HCT116 (cell line): Measurements from ENCODE around the gene AKAP12. TPM values are rescaled to one million over a fixed set of nuclear protein-coding genes. Genes with fewer than 3 reads are reported as not detected.

Source experiments
- ATAC-seq: fragments of 200-7000 bp; cut with Tn5 transposase; 2 replicates; pipeline ENCODE4 v1.9.1; 2020; ENCODE audit warnings: mild to moderate bottlenecking, moderate library complexity
- BruUV-seq: library from RNA; stranded (reverse); fragments of 400-500 nt; replicated peaks from 2 replicates; lab custom pipeline; 2021; lab: Mats Ljungman, UMichigan
- CTCF ChIA-PET: fragments of 300-600 bp; sonication (Branson Sonifier 250); formaldehyde crosslinking; loops from one replicate; lab custom pipeline; 2021; ENCODE audit warnings: antibody characterized with exemption; lab: Charles Lee
- POLR2A ChIA-PET: fragments of 300-600, 350-600 bp; sonication (Branson Sonifier 250); formaldehyde crosslinking; loops from one replicate; lab custom pipeline; 2021; ENCODE audit warnings: antibody characterized with exemption; lab: Charles Lee
- RAD21 ChIA-PET, 2 experiments: fragments of 300-600 bp; sonication (Branson Sonifier 250); formaldehyde crosslinking; loops; one replicate each; lab custom pipeline; 2023; ENCODE audit warnings: low total read pairs in 2 of 2; ENCODE audit not compliant: uncharacterized antibody in 2 of 2, unreplicated experiment in 2 of 2, low non-redundant PET in 1 of 2; lab: Charles Lee
- DNase-seq: peaks from one replicate; pipeline ENCODE4 v3.0.0-alpha.2; 2010; ENCODE audit warnings: low read depth, low spot score
- H2AFZ ChIP-seq: fragments of 200-600 bp; shearing (Covaris generic), sonication (generic); 2 replicates; pipeline ENCODE4 v1.6.1; 2017; ENCODE audit warnings: low read depth, mixed run types, mixed read lengths, antibody characterized with exemption, low read length; ENCODE audit not compliant: poor library complexity, severe bottlenecking
- H3K27ac ChIP-seq: 2 replicates; pipeline ENCODE4 v1.5.1; 2012; ENCODE audit warnings: low read depth, low read length
- H3K27me3 ChIP-seq: fragments of 200-600 bp; sonication (generic); 2 replicates; pipeline ENCODE4 v1.6.1; 2016; ENCODE audit warnings: mixed run types, low read length, mixed read lengths; ENCODE audit not compliant: insufficient read depth
- H3K36me3 ChIP-seq, 2 experiments: fragments of 200-500 bp in 1 of 2; fragments of 200-600 bp in 1 of 2; sonication (Bioruptor generic) in 1 of 2; sonication (generic) in 1 of 2; 2 replicates each; pipeline versions ENCODE4 v1.5.1 to v1.6.1; 2014 to 2016; ENCODE audit warnings: low read length in 2 of 2, inconsistent platforms in 1 of 2, mixed read lengths in 1 of 2, mixed run types in 1 of 2; ENCODE audit not compliant: insufficient read depth in 2 of 2, control insufficient read depth in 1 of 2
- H3K4me1 ChIP-seq, 2 experiments: fragments of 200-600 bp in 1 of 2; sonication (generic) in 1 of 2; 2 replicates each; pipeline versions ENCODE4 v1.5.1 to v1.6.1; 2012 to 2017; ENCODE audit warnings: low read length in 2 of 2, inconsistent platforms in 1 of 2, mild to moderate bottlenecking in 1 of 2, mixed read lengths in 1 of 2, mixed run types in 1 of 2, moderate library complexity in 1 of 2; ENCODE audit not compliant: insufficient read depth in 2 of 2, control insufficient read depth in 1 of 2
- H3K4me2 ChIP-seq: fragments of 200-600 bp; sonication (generic); 2 replicates; pipeline ENCODE4 v1.6.1; 2017; ENCODE audit warnings: mixed run types, low read length, mixed read lengths
- H3K4me3 ChIP-seq, 2 experiments: fragments of 200-600 bp in 1 of 2; sonication (generic) in 1 of 2; replicated peaks in 1 of 2; 2 replicates each; pipeline ENCODE4 v1.5.1; 2011 to 2016; ENCODE audit warnings: low read length in 2 of 2, control low read depth in 1 of 2, low read depth in 1 of 2, mild to moderate bottlenecking in 1 of 2, mixed read lengths in 1 of 2, mixed run types in 1 of 2
- H3K79me2 ChIP-seq: fragments of 200-600 bp; sonication (generic); 2 replicates; pipeline ENCODE4 v1.6.1; 2017; ENCODE audit warnings: mild to moderate bottlenecking, mixed run types, low read length, moderate library complexity, mixed read lengths; ENCODE audit not compliant: insufficient read depth
- H3K9ac ChIP-seq: fragments of 200-600 bp; sonication (generic); 2 replicates; pipeline ENCODE4 v1.6.1; 2016; ENCODE audit warnings: low read length, mixed read lengths
- H3K9me2 ChIP-seq: fragments of 200-600 bp; sonication (generic), shearing (Covaris generic); 2 replicates; pipeline ENCODE4 v1.6.1; 2017; ENCODE audit warnings: mixed run types, mild to moderate bottlenecking, moderate library complexity; ENCODE audit not compliant: insufficient read depth
- H3K9me3 ChIP-seq, 2 experiments: fragments of 200-500 bp in 1 of 2; fragments of 200-600 bp in 1 of 2; sonication (Bioruptor generic) in 1 of 2; sonication (generic) in 1 of 2; 2 replicates each; pipeline ENCODE4 v1.6.1; 2014 to 2017; ENCODE audit warnings: low read length in 2 of 2, mixed read lengths in 2 of 2, inconsistent platforms in 1 of 2, low read depth in 1 of 2, mild to moderate bottlenecking in 1 of 2, mixed run types in 1 of 2, moderate library complexity in 1 of 2; ENCODE audit not compliant: control insufficient read depth in 1 of 2, insufficient read depth in 1 of 2
- H4K20me1 ChIP-seq: fragments of 200-600 bp; sonication (generic), shearing (Covaris generic); 2 replicates; pipeline ENCODE4 v1.6.1; 2017; ENCODE audit warnings: mixed run types, mild to moderate bottlenecking, moderate library complexity; ENCODE audit not compliant: insufficient read depth
- CEBPB ChIP-seq: IDR thresholded peaks from 2 replicates; pipeline ENCODE4 v1.6.1; 2012; ENCODE audit warnings: low read depth
- ELF1 ChIP-seq: IDR thresholded peaks from 2 replicates; pipeline ENCODE4 v1.6.1; 2012; ENCODE audit warnings: low read depth, borderline replicate concordance
- FOSL1 ChIP-seq: IDR thresholded peaks from 2 replicates; pipeline ENCODE4 v1.6.1; 2012; ENCODE audit warnings: low read depth
- JUND ChIP-seq: IDR thresholded peaks from 2 replicates; pipeline ENCODE4 v1.6.1; 2012
- POLR2AphosphoS5 ChIP-seq: IDR thresholded peaks from 2 replicates; pipeline ENCODE4 v1.6.1; 2011; ENCODE audit warnings: mild to moderate bottlenecking, low read depth, low read length, moderate library complexity
- RAD21 ChIP-seq: IDR thresholded peaks from 2 replicates; pipeline ENCODE4 v1.6.1; 2012; ENCODE audit warnings: low read depth, mild to moderate bottlenecking
- SIN3A ChIP-seq: IDR thresholded peaks from 2 replicates; pipeline ENCODE4 v1.6.1; 2012; ENCODE audit warnings: low read depth
- YY1 ChIP-seq: IDR thresholded peaks from 2 replicates; pipeline ENCODE4 v1.6.1; 2011; ENCODE audit warnings: low read length, low read depth, moderate library complexity, mild to moderate bottlenecking; ENCODE audit not compliant: insufficient replicate concordance; ENCODE audit errors: extremely low read depth
- ZFX ChIP-seq: fragments of 450-650 bp; IDR thresholded peaks from 2 replicates; pipeline ENCODE4 v1.6.1; 2017
- intact Hi-C: fragments of 100-400 bp; cut with micrococcal nuclease; formaldehyde crosslinking; loops from 2 replicates; pipeline ENCODE4 v1.10.0; 2022
- total RNA-seq: library from RNA; stranded (reverse); gene quantifications from one replicate; pipeline ENCODE4 v1.2.1, GENCODE V29; 2021; ENCODE audit not compliant: unreplicated experiment
- TF ChIP-seq, protein P1 (sequence below): IDR thresholded peaks from 2 replicates; pipeline ENCODE4 v1.6.1; 2012; ENCODE audit warnings: low read depth

AKAP12 gene
- total RNA-seq, 1 experiment from 2014 or later: 1,220 TPM

- Histone ChIP-seq H3K9me2 (no peaks in the 10 kb centered on the region), H3K27me3 (no peaks in the 10 kb centered on the region), H3K4me2 (no peak overlapping the region), H3K9me3 (no peaks in the 10 kb centered on the region), H3K4me3 (no peak overlapping the region), H4K20me1 (peaks cover 4% of the 10 kb centered on the region; the same call in 1 of the 2 replicates), H3K9ac (no peak overlapping the region), H3K27ac (no peak overlapping the region), H3K79me2 (peaks cover 98% of the 10 kb centered on the region), H3K36me3 (peaks cover 0 to under 1% of the 10 kb centered on the region in 2 experiments; a peak in 1 of 4 replicates), H2AFZ (no peak overlapping the region), H3K4me1 (peaks cover 0 to 4% of the 10 kb centered on the region in 2 experiments; a peak in 1 of 4 replicates)
- TF ChIP-seq, protein P1, sequence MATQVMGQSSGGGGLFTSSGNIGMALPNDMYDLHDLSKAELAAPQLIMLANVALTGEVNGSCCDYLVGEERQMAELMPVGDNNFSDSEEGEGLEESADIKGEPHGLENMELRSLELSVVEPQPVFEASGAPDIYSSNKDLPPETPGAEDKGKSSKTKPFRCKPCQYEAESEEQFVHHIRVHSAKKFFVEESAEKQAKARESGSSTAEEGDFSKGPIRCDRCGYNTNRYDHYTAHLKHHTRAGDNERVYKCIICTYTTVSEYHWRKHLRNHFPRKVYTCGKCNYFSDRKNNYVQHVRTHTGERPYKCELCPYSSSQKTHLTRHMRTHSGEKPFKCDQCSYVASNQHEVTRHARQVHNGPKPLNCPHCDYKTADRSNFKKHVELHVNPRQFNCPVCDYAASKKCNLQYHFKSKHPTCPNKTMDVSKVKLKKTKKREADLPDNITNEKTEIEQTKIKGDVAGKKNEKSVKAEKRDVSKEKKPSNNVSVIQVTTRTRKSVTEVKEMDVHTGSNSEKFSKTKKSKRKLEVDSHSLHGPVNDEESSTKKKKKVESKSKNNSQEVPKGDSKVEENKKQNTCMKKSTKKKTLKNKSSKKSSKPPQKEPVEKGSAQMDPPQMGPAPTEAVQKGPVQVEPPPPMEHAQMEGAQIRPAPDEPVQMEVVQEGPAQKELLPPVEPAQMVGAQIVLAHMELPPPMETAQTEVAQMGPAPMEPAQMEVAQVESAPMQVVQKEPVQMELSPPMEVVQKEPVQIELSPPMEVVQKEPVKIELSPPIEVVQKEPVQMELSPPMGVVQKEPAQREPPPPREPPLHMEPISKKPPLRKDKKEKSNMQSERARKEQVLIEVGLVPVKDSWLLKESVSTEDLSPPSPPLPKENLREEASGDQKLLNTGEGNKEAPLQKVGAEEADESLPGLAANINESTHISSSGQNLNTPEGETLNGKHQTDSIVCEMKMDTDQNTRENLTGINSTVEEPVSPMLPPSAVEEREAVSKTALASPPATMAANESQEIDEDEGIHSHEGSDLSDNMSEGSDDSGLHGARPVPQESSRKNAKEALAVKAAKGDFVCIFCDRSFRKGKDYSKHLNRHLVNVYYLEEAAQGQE: no peak
- TF ChIP-seq ELF1 (no peak), FOSL1 (0 out of 2 replicates have a peak, but pooled peaks have one; percentile 11)
- DNase-seq: no peak
- no TSS peak for BruUV-seq
- CTCF ChIA-PET: no interaction called here
- POLR2A ChIA-PET: no interaction called here
- intact Hi-C loops: no loop called here
- ATAC-seq: no peak
- RAD21 ChIA-PET: no interaction called here
Measured at GRCh38 chr6:151300267-151300991, 60.7 kb downstream of the AKAP12 start.

- CTCF ChIA-PET: no interaction called here
- no peak overlapping the region for H2AFZ ChIP-seq
- no peak for ATAC-seq
Measured at GRCh38 chr6:151301547-151301946, 61.8 kb downstream of the AKAP12 start.

More at GRCh38 chr6:151301547-151301946, 61.8 kb downstream of the AKAP12 start:
- RAD21 ChIA-PET: no interaction called here
- H3K9me3 ChIP-seq: no peaks in the 10 kb centered on the region
- H3K4me1 ChIP-seq: peaks cover 2 to 10% of the 10 kb centered on the region in 2 experiments; a peak in 1 of 4 replicates
- H4K20me1 ChIP-seq: peaks cover 4% of the 10 kb centered on the region; the same call in 1 of the 2 replicates
- peaks cover 0 to 8% of the 10 kb centered on the region in 2 experiments; a peak in 2 of 4 replicates for H3K36me3 ChIP-seq
- H3K27me3 ChIP-seq: no peaks in the 10 kb centered on the region
- POLR2A ChIA-PET: no interaction called here
- H3K4me2 ChIP-seq: no peak overlapping the region
- no TSS peak for BruUV-seq
- no peak overlapping the region for H3K9ac ChIP-seq
- DNase-seq: no peak
- H3K79me2 ChIP-seq: peaks cover 98% of the 10 kb centered on the region
- no peak overlapping the region for H3K27ac ChIP-seq
- intact Hi-C loops: no loop called here
- no peak for TF ChIP-seq JUND
- TF ChIP-seq ELF1: no peak
- no peak for TF ChIP-seq ZFX
- TF ChIP-seq POLR2AphosphoS5: no peak
- TF ChIP-seq SIN3A: no peak
- no peak for TF ChIP-seq CEBPB
- no peak for TF ChIP-seq YY1
- TF ChIP-seq, protein P1: no peak
- no peak for TF ChIP-seq RAD21
- no peak overlapping the region for H3K4me3 ChIP-seq
- H3K9me2 ChIP-seq: no peaks in the 10 kb centered on the region
